Cardiac fibroblast (primary cell): Measurements from ENCODE around the gene NMBR.
"Not testable (repeated sequence)": the region's sequence is repeated elsewhere in the genome, so short reads cannot be mapped to it uniquely, and the experiment has no call there.

Experiments used
- DNase-seq, 2 donors: peaks; one replicate each; pipeline versions ENCODE4 v3.0.0 to v3.0.0-alpha.2; 2010; ENCODE audit warnings: low read depth in 2 of 2
- H3K4me3 ChIP-seq, 2 donors: replicated peaks in 1 of 2; 1 replicate in 1 of 2; 2 replicates in 1 of 2; pipeline ENCODE4 v1.5.1; 2011; ENCODE audit warnings: low read depth in 2 of 2, low read length in 2 of 2, mild to moderate bottlenecking in 2 of 2, moderate library complexity in 1 of 2
- TF ChIP-seq, protein P1 (sequence below): IDR thresholded peaks from one replicate; pipeline ENCODE4 v1.5.1; 2011; ENCODE audit warnings: low read depth, mild to moderate bottlenecking, low read length, inconsistent platforms

Gene NMBR

GRCh38 chr6:142155895-142156757 is 9.2 kb upstream of the NMBR start:
- no peak overlapping the region for H3K4me3 ChIP-seq
- peak; percentile 47 to 61 for DNase-seq
- TF ChIP-seq, protein P1, sequence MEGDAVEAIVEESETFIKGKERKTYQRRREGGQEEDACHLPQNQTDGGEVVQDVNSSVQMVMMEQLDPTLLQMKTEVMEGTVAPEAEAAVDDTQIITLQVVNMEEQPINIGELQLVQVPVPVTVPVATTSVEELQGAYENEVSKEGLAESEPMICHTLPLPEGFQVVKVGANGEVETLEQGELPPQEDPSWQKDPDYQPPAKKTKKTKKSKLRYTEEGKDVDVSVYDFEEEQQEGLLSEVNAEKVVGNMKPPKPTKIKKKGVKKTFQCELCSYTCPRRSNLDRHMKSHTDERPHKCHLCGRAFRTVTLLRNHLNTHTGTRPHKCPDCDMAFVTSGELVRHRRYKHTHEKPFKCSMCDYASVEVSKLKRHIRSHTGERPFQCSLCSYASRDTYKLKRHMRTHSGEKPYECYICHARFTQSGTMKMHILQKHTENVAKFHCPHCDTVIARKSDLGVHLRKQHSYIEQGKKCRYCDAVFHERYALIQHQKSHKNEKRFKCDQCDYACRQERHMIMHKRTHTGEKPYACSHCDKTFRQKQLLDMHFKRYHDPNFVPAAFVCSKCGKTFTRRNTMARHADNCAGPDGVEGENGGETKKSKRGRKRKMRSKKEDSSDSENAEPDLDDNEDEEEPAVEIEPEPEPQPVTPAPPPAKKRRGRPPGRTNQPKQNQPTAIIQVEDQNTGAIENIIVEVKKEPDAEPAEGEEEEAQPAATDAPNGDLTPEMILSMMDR: no peak

DNA sequence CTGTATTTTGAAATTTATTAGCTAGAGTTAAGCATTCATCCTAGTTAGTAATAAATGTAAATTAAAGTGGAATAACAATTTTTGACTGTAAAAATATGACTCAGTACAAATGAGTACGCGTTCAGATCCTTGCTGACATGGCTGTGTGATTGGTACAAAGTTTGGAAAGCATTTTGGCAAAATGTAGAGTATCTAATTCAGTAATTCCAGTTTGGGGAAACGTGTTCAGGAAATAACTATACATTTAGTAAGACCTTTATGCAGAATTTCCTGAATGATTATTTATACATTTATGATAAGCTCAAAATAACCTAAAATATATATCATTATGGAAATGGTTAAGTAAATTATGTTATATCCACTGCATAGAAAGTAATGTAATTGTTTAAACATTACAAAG is 8.2 kb upstream of the NMBR start:
- DNase-seq: peak; percentile 27 to 38
- no peak overlapping the region for H3K4me3 ChIP-seq
- TF ChIP-seq, protein P1: no peak

- DNase-seq: no peak
- no peak overlapping the region for H3K4me3 ChIP-seq
- TF ChIP-seq, protein P1: no peak
Measured at GRCh38 chr6:142154336-142154735, 7.4 kb upstream of the NMBR start.

GRCh38 chr6:142153196-142153595 is 6.3 kb upstream of the NMBR start:
- TF ChIP-seq, protein P1: no peak
- no peak overlapping the region for H3K4me3 ChIP-seq
- no peak for DNase-seq

- no peak overlapping the region for H3K4me3 ChIP-seq
- DNase-seq: peak; percentile 63 to 79
- TF ChIP-seq, protein P1: no peak
Measured at GRCh38 chr6:142152746-142153145, 5.8 kb upstream of the NMBR start.

DNA sequence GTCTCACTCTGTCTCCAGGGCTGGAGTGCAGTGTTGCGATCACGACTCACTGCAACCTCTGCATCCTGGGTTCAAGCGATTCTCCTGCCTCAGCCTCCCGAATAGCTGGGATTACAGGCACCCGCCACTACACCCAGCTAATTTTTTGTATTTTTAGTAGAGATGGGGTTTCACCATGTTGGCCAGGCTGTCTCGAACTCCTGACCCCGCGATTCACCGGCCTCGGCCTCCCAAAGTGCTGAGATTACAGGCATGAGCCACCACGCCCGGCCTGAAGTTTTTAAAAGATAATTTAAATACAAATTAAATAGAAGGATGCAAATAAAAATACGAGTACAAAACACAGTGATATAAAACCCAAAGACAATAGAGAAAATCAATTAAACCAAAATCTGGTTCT is 5.4 kb downstream of the NMBR start:
- H3K4me3 ChIP-seq, DNase-seq: not testable (repeated sequence)

DNA sequence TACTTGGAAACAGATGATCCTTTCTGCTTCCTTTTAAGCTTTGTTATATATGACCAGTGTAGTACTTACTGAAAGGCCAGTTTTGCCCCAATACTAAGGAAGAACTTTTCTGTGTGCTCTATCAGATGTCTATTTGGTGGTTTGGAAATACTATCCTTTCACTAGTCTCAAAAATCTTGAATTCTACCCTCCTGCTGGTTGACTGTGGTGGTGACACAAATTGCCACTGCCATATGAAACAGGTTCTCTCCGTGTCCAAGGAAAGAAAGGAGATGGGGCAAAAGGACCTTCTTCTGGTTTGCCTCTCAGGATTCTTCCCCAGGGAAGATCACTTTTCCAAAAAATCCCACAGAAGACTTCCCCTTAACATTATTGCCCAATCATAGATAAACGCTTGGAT is 8.0 kb downstream of the NMBR start:
- TF ChIP-seq, protein P1: peak; percentile 1
- H3K4me3 ChIP-seq: no peak overlapping the region
- DNase-seq: no peak
